Common myeloid progenitor, CD34-positive (primary cell): ENCODE measurements around the gene LRP3.
"Not testable (repeated sequence)": the region's sequence is repeated elsewhere in the genome, so short reads cannot be mapped to it uniquely, and the experiment has no call there.

Source experiments
- CTCF ChIA-PET: fragments of 350-600 bp; sonication (Branson Sonifier 250); formaldehyde crosslinking; loops from one replicate; lab custom pipeline; 2021; ENCODE audit warnings: antibody characterized with exemption; lab: Charles Lee
- POLR2A ChIA-PET: fragments of 350-600 bp; sonication (Branson Sonifier 250); formaldehyde crosslinking; loops from one replicate; lab custom pipeline; 2021; ENCODE audit warnings: antibody characterized with exemption; lab: Charles Lee
- DNase-seq, 3 donors: peaks; one replicate each; pipeline versions ENCODE4 v3.0.0 to v3.0.0-alpha.2; 2013
- H3K27ac ChIP-seq, 2 experiments: 1 replicate in 1 of 2; 2 replicates in 1 of 2; pipeline ENCODE4 v1.7.0; 2013; ENCODE audit warnings: inconsistent platforms in 2 of 2, low read length in 2 of 2, mild to moderate bottlenecking in 2 of 2, low read depth in 1 of 2, moderate library complexity in 1 of 2; ENCODE audit not compliant: severe bottlenecking in 2 of 2, insufficient read depth in 1 of 2, poor library complexity in 1 of 2
- H3K27me3 ChIP-seq, 5 experiments: replicated peaks in 2 of 5; 1 replicate in 3 of 5; 2 replicates in 2 of 5; pipeline versions ENCODE4 v1.6.1 to v1.7.0; 2013; ENCODE audit warnings: low read length in 4 of 5, mild to moderate bottlenecking in 2 of 5, moderate library complexity in 2 of 5, inconsistent platforms in 1 of 5; ENCODE audit not compliant: insufficient read depth in 5 of 5, control insufficient read depth in 4 of 5
- H3K36me3 ChIP-seq, 4 experiments: 1 replicate in 2 of 4; 2 replicates in 2 of 4; pipeline versions ENCODE4 v1.6.1 to v1.7.0; 2013; ENCODE audit warnings: low read length in 3 of 4, control low read depth in 1 of 4, mild to moderate bottlenecking in 1 of 4; ENCODE audit not compliant: control insufficient read depth in 4 of 4, insufficient read depth in 4 of 4
- H3K4me1 ChIP-seq, 4 experiments: 1 replicate in 3 of 4; 2 replicates in 1 of 4; pipeline versions ENCODE4 v1.6.1 to v1.7.1; 2013; ENCODE audit warnings: low read length in 3 of 4, mild to moderate bottlenecking in 3 of 4, control low read depth in 1 of 4, inconsistent platforms in 1 of 4, moderate library complexity in 1 of 4; ENCODE audit not compliant: control insufficient read depth in 4 of 4, insufficient read depth in 4 of 4; ENCODE audit errors: control extremely low read depth in 1 of 4
- H3K4me3 ChIP-seq, 7 experiments: 1 replicate in 4 of 7; 2 replicates in 3 of 7; pipeline versions ENCODE4 v1.5.1 to v1.7.0; 2013; ENCODE audit warnings: mild to moderate bottlenecking in 7 of 7, low read length in 6 of 7, moderate library complexity in 6 of 7, inconsistent platforms in 2 of 7, low read depth in 2 of 7, control low read depth in 1 of 7; ENCODE audit not compliant: insufficient read depth in 4 of 7, control insufficient read depth in 1 of 7; ENCODE audit errors: extremely low read depth in 1 of 7
- H3K9me3 ChIP-seq, 5 experiments: 1 replicate in 4 of 5; 2 replicates in 1 of 5; pipeline versions ENCODE4 v1.6.1 to v1.7.1; 2013; ENCODE audit warnings: low read length in 4 of 5, mild to moderate bottlenecking in 2 of 5, inconsistent platforms in 1 of 5, low read depth in 1 of 5, moderate library complexity in 1 of 5; ENCODE audit not compliant: control insufficient read depth in 4 of 5, insufficient read depth in 2 of 5; ENCODE audit errors: control extremely low read depth in 1 of 5
- WGBS: methylation state at CpG from one replicate; pipeline ENCODE4 v1.1.5; 2013; ENCODE audit not compliant: insufficient coverage; 5-methylcytosine and 5-hydroxymethylcytosine counted together

Gene LRP3

DNA sequence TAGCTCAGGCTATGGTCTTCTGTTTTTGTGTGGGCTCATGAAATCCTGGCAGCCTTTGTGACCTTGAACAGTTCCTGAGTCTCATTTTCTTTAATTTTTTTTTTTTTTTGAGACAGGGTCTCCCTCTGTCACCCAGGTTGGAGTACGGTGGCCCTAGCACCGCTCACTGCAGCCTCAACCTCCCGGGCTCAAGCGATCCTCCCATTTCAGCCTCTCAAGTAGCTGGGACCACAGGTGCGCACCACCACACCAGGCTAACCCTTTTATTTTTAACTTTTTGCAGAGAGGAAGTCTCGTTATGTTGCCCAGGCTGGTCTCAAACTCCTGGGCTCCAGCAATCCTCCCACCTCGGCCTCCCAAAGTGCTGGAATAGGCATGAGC, 15.7 kb downstream of the LRP3 start:
- H3K27ac ChIP-seq, H3K4me3 ChIP-seq, H3K27me3 ChIP-seq, H3K9me3 ChIP-seq, POLR2A ChIA-PET, DNase-seq: not testable (repeated sequence)
- Histone ChIP-seq H3K36me3 (peaks cover 0 to 14% (median 0%) of the 10 kb centered on the region in 4 experiments), H3K4me1 (peaks cover 0 to 17% (median 11%) of the 10 kb centered on the region in 4 experiments)
- 97% methylated on average over 6 of the region's 7 CpGs for WGBS
- CTCF ChIA-PET: interaction anchor here (0.7 to 1.6 kb wide), 3 partner anchors 9 to 174 kb away, joined by 3 to 5 read pairs (median 3); no protein-coding TSS in a partner anchor

- Histone ChIP-seq H3K4me3 (no peak overlapping the region), H3K27me3 (no peaks in the 10 kb centered on the region), H3K27ac (no peak overlapping the region), H3K36me3 (peaks cover 0 to 10% (median 0%) of the 10 kb centered on the region in 4 experiments), H3K9me3 (no peaks in the 10 kb centered on the region), H3K4me1 (peaks cover 0 to 17% (median 11%) of the 10 kb centered on the region in 4 experiments)
- ChIA-PET CTCF (interaction anchor here (1.6 kb wide), 1 partner anchor 14 kb away, joined by 5 read pairs; no protein-coding TSS in a partner anchor), POLR2A (no interaction called here)
- DNase-seq: no peak
- 99% methylated on average over 22 of the region's 22 CpGs for WGBS
These were observed 16.3 kb downstream of the LRP3 start for GRCh38 chr19:33210266-33210940.

- Histone ChIP-seq H3K36me3 (no peaks in the 10 kb centered on the region), H3K4me1 (peaks cover 0 to 17% (median 11%) of the 10 kb centered on the region in 4 experiments), H3K4me3 (no peak overlapping the region), H3K27ac (no peak overlapping the region), H3K27me3 (no peaks in the 10 kb centered on the region), H3K9me3 (no peaks in the 10 kb centered on the region)
- ChIA-PET POLR2A (no interaction called here), CTCF (no interaction called here)
- 82% methylated on average over 15 of the region's 17 CpGs for WGBS
- no peak for DNase-seq
These were observed 17.8 kb downstream of the LRP3 start for GRCh38 chr19:33211794-33212435.

DNA sequence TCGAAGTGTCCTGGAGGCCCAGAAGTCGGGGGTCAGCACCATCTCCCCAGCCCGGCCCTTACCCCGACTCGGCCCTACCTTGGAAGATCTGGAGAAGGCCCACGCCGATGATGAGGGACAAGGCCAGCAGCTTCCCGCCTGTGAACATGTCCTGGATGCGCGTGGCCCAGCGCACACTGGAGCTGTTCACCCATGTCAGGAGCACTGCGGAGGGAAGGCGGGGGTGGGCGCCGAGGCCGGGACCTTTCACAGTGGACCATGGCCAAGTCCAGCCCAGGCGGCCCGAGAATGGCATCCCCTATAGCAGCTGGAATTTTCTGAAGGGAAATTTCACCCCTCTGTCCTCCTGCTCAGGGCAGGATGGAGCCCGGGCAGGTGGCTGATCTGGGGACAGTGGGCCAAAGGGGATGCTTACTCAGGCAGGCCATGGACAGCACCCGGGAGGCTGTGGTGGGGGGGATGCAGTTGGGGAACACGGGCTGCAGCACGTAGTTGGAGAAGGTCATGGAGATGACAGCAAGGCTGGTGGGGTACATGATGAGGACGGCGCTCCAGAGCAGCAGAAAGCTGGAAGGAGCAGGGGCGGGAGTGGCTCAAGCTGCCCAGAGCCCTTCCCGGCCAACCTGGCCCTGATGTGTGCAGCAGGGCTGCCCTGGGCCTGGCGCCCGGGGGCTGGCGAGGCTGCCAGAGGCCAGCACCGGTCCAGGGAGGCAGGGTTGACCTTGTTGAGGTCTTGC, 18.5 kb downstream of the LRP3 start:
- DNase-seq: no peak
- H3K27ac ChIP-seq: no peak overlapping the region
- WGBS: 98% methylated on average over 30 of the region's 30 CpGs
- ChIA-PET POLR2A (no interaction called here), CTCF (no interaction called here)
- H3K36me3 ChIP-seq: no peaks in the 10 kb centered on the region
- no peak overlapping the region for H3K4me3 ChIP-seq
- no peaks in the 10 kb centered on the region for H3K9me3 ChIP-seq
- peaks cover 0 to 17% (median 11%) of the 10 kb centered on the region in 4 experiments for H3K4me1 ChIP-seq
- H3K27me3 ChIP-seq: no peaks in the 10 kb centered on the region

GRCh38 chr19:33214596-33214995, 20.5 kb downstream of the LRP3 start:
- H3K9me3 ChIP-seq: no peaks in the 10 kb centered on the region
- no peaks in the 10 kb centered on the region for H3K4me1 ChIP-seq
- CTCF ChIA-PET: interaction anchor here (0.7 kb wide), 1 partner anchor 30 kb away, joined by 3 read pairs; no protein-coding TSS in a partner anchor
- H3K27ac ChIP-seq: no peak overlapping the region
- POLR2A ChIA-PET: no interaction called here
- H3K36me3 ChIP-seq: no peaks in the 10 kb centered on the region
- no peak overlapping the region for H3K4me3 ChIP-seq
- 79% methylated on average over 6 of the region's 6 CpGs for WGBS
- no peak for DNase-seq
- no peaks in the 10 kb centered on the region for H3K27me3 ChIP-seq

DNA sequence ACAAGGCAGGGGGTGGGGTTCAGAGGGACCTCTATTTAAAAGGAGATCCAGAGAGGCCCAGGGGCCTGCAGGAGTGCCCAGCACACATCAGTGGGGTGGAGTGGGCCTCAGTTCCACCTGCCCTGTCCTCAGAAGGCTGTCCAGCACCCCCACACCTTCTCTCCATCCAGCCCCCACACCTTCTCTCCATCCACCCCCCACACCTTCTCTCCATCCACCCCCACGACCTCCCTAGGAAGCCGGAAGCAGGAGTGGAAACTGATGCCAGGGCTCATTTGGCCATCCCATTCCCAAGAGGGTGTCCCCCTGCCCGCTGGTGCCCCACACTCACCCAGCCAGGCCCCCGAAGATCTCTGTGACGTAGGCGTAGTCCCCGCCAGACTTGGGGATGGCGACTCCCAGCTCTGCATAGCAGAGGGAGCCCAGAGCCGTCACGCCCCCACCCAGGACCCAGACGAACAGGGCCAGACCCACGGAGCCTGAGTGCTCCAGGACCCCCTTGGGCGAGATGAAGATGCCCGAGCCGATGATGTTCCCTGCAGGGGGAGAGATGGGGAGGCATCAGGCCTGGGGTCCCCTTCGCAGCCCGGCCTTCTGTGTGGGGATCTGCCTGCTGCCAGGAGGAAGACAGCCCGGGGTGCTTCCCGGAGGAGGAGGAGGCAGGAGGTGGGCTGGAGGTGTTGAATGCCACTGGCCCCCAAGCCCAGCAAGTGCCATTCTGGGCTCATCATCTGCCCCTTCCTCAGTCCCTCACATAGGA, 21.5 kb downstream of the LRP3 start:
- no peak overlapping the region for H3K27ac ChIP-seq
- CTCF ChIA-PET: no interaction called here
- POLR2A ChIA-PET: no interaction called here
- WGBS: 96% methylated on average over 16 of the region's 19 CpGs
- no peaks in the 10 kb centered on the region for H3K27me3 ChIP-seq
- no peak for DNase-seq
- H3K36me3 ChIP-seq: no peaks in the 10 kb centered on the region
- H3K9me3 ChIP-seq: no peaks in the 10 kb centered on the region
- H3K4me1 ChIP-seq: no peaks in the 10 kb centered on the region
- no peak overlapping the region for H3K4me3 ChIP-seq
